Hepatocyte (in vitro differentiated cells): ENCODE data around the gene TBC1D5. TPM values are rescaled to one million over a fixed set of nuclear protein-coding genes. Genes with fewer than 3 reads are reported as not detected.

Experiments
- DNase-seq: peaks from one replicate; pipeline ENCODE4 v3.0.0-alpha.2; 2016; ENCODE audit warnings: low spot score
- H2AFZ ChIP-seq: fragments of 200-600 bp; sonication (generic); 2 replicates; pipeline ENCODE4 v1.6.0; 2016; ENCODE audit warnings: antibody characterized with exemption, mild to moderate bottlenecking
- H3K27ac ChIP-seq: fragments of 200-600 bp; sonication (generic); 2 replicates; pipeline ENCODE4 v1.5.1; 2016; ENCODE audit warnings: mild to moderate bottlenecking
- H3K27me3 ChIP-seq: fragments of 200-600 bp; sonication (generic); 2 replicates; pipeline ENCODE4 v1.6.1; 2016
- H3K36me3 ChIP-seq: fragments of 200-600 bp; sonication (generic); replicated peaks from 2 replicates; pipeline ENCODE4 v1.5.1; 2016; ENCODE audit warnings: low read depth; ENCODE audit not compliant: insufficient read depth
- H3K4me1 ChIP-seq: fragments of 200-600 bp; sonication (generic); 2 replicates; pipeline ENCODE4 v1.5.1; 2016; ENCODE audit warnings: mild to moderate bottlenecking, moderate library complexity; ENCODE audit not compliant: insufficient read depth
- H3K4me2 ChIP-seq: fragments of 200-600 bp; sonication (generic); 2 replicates; pipeline ENCODE4 v1.6.0; 2016
- H3K4me3 ChIP-seq: fragments of 200-600 bp; sonication (generic); 2 replicates; pipeline ENCODE4 v1.5.1; 2016; ENCODE audit warnings: mild to moderate bottlenecking
- H3K79me2 ChIP-seq: fragments of 200-600 bp; sonication (generic); 2 replicates; pipeline ENCODE4 v1.6.0; 2017; ENCODE audit warnings: mild to moderate bottlenecking
- H3K9me2 ChIP-seq: fragments of 200-600 bp; sonication (generic); replicated peaks from 2 replicates; pipeline ENCODE4 v1.6.0; 2017; ENCODE audit warnings: mild to moderate bottlenecking; ENCODE audit not compliant: insufficient read depth
- H3K9me3 ChIP-seq: fragments of 200-600 bp; sonication (generic); 2 replicates; pipeline ENCODE4 v1.5.1; 2016; ENCODE audit warnings: low read depth, mild to moderate bottlenecking
- H4K20me1 ChIP-seq: fragments of 200-600 bp; sonication (generic); 2 replicates; pipeline ENCODE4 v1.6.0; 2016; ENCODE audit warnings: mild to moderate bottlenecking; ENCODE audit not compliant: insufficient read depth, poor library complexity, severe bottlenecking
- EZH2 ChIP-seq: fragments of 200-600 bp; sonication (generic); IDR thresholded peaks from 2 replicates; pipeline ENCODE4 v1.6.1; 2016; ENCODE audit warnings: antibody characterized with exemption, mild to moderate bottlenecking, borderline replicate concordance
- EZH2phosphoT487 ChIP-seq: fragments of 200-600 bp; sonication (generic); IDR thresholded peaks from one replicate; pipeline ENCODE4 v1.6.1; 2018; ENCODE audit warnings: antibody characterized with exemption, mild to moderate bottlenecking, low read depth, moderate library complexity; ENCODE audit not compliant: unreplicated experiment, severe bottlenecking
- WGBS: methylation state at CpG from one replicate; pipeline ENCODE4 v1.1.6; 2016; ENCODE audit warnings: low lambda C conversion rate; ENCODE audit errors: missing lambda C conversion rate; 5-methylcytosine and 5-hydroxymethylcytosine counted together
- polyA plus RNA-seq: library from polyadenylated mRNA; unstranded; fragments of >200 nt; fragmentation: Nextera tagmentation; extraction: Ambion mirVana; gene quantifications from 2 replicates; pipeline ENCODE4 v1.2.1, GENCODE V29; 2016
- total RNA-seq: library from RNA; depleted of rRNA; stranded (reverse); fragments of >200 nt; gene quantifications from 2 replicates; pipeline ENCODE4 v1.2.3, GENCODE V29; 2014
- TF ChIP-seq, protein P1 (sequence below): fragments of 200-600 bp; sonication (generic); IDR thresholded peaks from 2 replicates; pipeline ENCODE4 v1.5.1; 2016; ENCODE audit warnings: antibody characterized with exemption, mild to moderate bottlenecking; ENCODE audit not compliant: poor library complexity

The TBC1D5 gene
- total and polyA plus RNA-seq, 2 experiments from 2014 or later: 17.0 to 64.2 TPM

DNA sequence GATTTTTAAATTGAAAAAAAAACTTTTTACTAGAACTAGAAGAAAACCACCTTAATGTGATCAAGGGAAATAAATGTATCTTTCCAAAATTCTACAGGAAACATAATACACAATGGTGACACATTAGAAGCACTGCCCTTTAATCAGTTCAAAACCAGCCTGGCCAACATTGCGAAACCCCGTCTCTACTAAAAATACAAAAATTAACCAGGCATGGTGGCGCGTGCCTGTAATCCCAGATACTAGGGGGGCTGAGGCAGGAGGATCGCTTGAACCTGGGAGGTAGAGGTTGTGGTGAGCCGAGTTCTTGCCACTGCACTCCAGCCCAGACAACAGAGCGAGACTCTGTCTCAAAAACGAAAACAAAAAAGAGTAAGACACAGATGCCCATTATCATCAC is 134.5 kb downstream of the TBC1D5 start:
- Histone ChIP-seq H3K9me2 (no peaks in the 10 kb centered on the region), H4K20me1 (no peaks in the 10 kb centered on the region), H3K4me2 (no peak overlapping the region), H3K27ac (no peak overlapping the region), H3K27me3 (no peaks in the 10 kb centered on the region), H3K4me3 (no peak overlapping the region), H3K79me2 (peaks cover 4% of the 10 kb centered on the region), H3K4me1 (no peaks in the 10 kb centered on the region), H2AFZ (no peak overlapping the region), H3K9me3 (no peaks in the 10 kb centered on the region), H3K36me3 (no peaks in the 10 kb centered on the region)
- WGBS: 96% methylated on average over 8 of the region's 8 CpGs
- TF ChIP-seq EZH2: no peak
- TF ChIP-seq, protein P1, sequence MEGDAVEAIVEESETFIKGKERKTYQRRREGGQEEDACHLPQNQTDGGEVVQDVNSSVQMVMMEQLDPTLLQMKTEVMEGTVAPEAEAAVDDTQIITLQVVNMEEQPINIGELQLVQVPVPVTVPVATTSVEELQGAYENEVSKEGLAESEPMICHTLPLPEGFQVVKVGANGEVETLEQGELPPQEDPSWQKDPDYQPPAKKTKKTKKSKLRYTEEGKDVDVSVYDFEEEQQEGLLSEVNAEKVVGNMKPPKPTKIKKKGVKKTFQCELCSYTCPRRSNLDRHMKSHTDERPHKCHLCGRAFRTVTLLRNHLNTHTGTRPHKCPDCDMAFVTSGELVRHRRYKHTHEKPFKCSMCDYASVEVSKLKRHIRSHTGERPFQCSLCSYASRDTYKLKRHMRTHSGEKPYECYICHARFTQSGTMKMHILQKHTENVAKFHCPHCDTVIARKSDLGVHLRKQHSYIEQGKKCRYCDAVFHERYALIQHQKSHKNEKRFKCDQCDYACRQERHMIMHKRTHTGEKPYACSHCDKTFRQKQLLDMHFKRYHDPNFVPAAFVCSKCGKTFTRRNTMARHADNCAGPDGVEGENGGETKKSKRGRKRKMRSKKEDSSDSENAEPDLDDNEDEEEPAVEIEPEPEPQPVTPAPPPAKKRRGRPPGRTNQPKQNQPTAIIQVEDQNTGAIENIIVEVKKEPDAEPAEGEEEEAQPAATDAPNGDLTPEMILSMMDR: no peak
- no peak for TF ChIP-seq EZH2phosphoT487
- no peak for DNase-seq

DNA sequence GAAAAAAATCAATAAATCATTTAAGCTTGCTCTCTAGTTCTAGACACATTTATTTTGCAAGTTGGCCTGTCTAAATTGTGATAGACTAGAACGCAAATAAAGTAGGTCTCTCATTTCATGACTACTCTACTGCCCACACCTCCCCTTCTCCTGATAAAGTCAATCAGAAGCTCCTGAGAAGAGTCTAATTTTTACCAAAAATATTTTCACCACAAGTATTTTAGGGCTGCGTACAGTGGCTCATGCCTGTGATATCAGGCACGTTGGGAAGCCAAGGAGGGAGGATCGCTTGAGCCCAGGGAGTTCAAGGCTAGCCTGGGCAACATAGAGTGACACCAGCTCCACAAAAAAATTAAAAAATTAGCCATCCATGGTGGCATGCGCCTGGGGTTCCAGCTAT is 136.5 kb downstream of the TBC1D5 start:
- DNase-seq: no peak
- TF ChIP-seq EZH2: no peak
- no peak for TF ChIP-seq EZH2phosphoT487
- TF ChIP-seq, protein P1: no peak
- Histone ChIP-seq H3K27me3 (no peaks in the 10 kb centered on the region), H3K9me3 (no peaks in the 10 kb centered on the region), H3K4me3 (no peak overlapping the region), H4K20me1 (no peaks in the 10 kb centered on the region), H3K79me2 (peaks cover 4% of the 10 kb centered on the region), H3K4me1 (no peaks in the 10 kb centered on the region), H3K27ac (no peak overlapping the region), H2AFZ (no peak overlapping the region), H3K9me2 (no peaks in the 10 kb centered on the region), H3K36me3 (no peaks in the 10 kb centered on the region), H3K4me2 (no peak overlapping the region)
- WGBS: 96% methylated on average over 5 of the region's 5 CpGs

DNA sequence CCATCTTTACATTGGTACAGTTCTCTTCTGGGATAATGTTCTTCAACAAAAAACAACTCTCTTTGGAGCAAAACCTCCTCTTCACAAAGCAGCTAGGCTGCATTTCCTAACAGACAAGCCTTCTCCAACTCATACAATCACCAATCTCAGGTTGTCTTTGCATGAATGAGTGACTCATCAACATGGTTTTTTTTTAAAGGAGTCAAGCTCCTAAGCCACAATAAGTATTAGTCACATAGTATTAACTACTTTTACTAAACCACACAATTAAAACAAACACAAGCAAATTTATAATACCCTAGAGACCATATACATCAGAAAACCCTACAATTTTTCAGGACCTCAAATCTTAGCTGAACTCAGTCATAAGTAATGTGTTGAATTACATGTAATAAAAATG is 137.4 kb downstream of the TBC1D5 start:
- Histone ChIP-seq H3K36me3 (no peaks in the 10 kb centered on the region), H3K4me2 (no peak overlapping the region), H3K9me3 (no peaks in the 10 kb centered on the region), H3K79me2 (peaks cover 7% of the 10 kb centered on the region), H3K9me2 (no peaks in the 10 kb centered on the region), H3K27me3 (no peaks in the 10 kb centered on the region), H3K27ac (no peak overlapping the region), H3K4me3 (no peak overlapping the region), H3K4me1 (no peaks in the 10 kb centered on the region), H2AFZ (no peak overlapping the region), H4K20me1 (no peaks in the 10 kb centered on the region)
- peak; percentile 15 for DNase-seq
- no peak for TF ChIP-seq EZH2
- TF ChIP-seq EZH2phosphoT487: no peak

DNA sequence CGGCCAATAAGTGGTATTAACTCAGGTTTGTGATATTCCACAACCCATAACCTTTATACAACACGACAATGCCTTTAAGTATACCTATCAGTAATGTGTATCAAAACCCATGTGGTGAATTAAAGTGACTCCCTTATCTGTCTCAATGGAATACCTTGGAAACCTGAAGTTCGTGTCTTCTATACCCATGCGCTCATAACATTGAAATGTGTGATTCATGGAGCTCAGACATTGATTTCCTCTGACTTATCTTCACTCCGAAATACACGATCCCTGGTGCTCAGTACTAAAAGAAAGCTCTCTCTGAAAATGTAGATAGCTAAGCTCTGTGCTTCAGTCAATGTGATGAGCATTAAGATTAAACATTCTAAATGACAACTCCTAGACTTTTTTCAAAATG is 140.3 kb downstream of the TBC1D5 start:
- Histone ChIP-seq H3K36me3 (no peaks in the 10 kb centered on the region), H3K9me2 (no peaks in the 10 kb centered on the region), H3K4me2 (no peak overlapping the region), H3K27me3 (no peaks in the 10 kb centered on the region), H3K27ac (no peak overlapping the region), H4K20me1 (no peaks in the 10 kb centered on the region), H3K4me3 (no peak overlapping the region), H3K9me3 (no peaks in the 10 kb centered on the region), H3K4me1 (no peaks in the 10 kb centered on the region), H3K79me2 (peaks cover 7% of the 10 kb centered on the region), H2AFZ (no peak overlapping the region)
- WGBS: 98% methylated on average over 6 of the region's 6 CpGs
- no peak for DNase-seq
- TF ChIP-seq EZH2 (no peak), EZH2phosphoT487 (no peak)
- TF ChIP-seq, protein P1: no peak
